GM21786 (cell line): ENCODE measurements around the gene BCL11B.

ENCODE experiments used
- ATAC-seq: cut with Tn5 transposase; IDR thresholded peaks from one replicate; pipeline ENCODE4 v1.9.1; 2021; ENCODE audit not compliant: unreplicated experiment

Gene BCL11B

GRCh38 chr14:99287269-99287942 lies 15.4 kb upstream of the BCL11B start:
- ATAC-seq: peak; percentile 80

GRCh38 chr14:99286761-99287160 lies 14.8 kb upstream of the BCL11B start:
- peak; percentile 60 for ATAC-seq

- ATAC-seq: no peak
These were observed 12.4 kb upstream of the BCL11B start for GRCh38 chr14:99284254-99285004.

- no peak for ATAC-seq
These were observed 10.5 kb upstream of the BCL11B start for GRCh38 chr14:99282261-99283050.

- no peak for ATAC-seq
These were observed 9.4 kb upstream of the BCL11B start for GRCh38 chr14:99281396-99281795.

- ATAC-seq: no peak
These were observed 8.9 kb upstream of the BCL11B start for GRCh38 chr14:99280852-99281251.

GRCh38 chr14:99280066-99280731 lies 8.2 kb upstream of the BCL11B start:
- ATAC-seq: no peak

- ATAC-seq: no peak
These were observed 6.8 kb upstream of the BCL11B start for GRCh38 chr14:99278836-99279235.

GRCh38 chr14:99277530-99277929 lies 5.5 kb upstream of the BCL11B start:
- ATAC-seq: no peak

GRCh38 chr14:99276482-99276881 lies 4.5 kb upstream of the BCL11B start:
- no peak for ATAC-seq

- no peak for ATAC-seq
These were observed 3.2 kb upstream of the BCL11B start for GRCh38 chr14:99275222-99275584.

GRCh38 chr14:99274346-99275221 lies 2.6 kb upstream of the BCL11B start:
- no peak for ATAC-seq

GRCh38 chr14:99273766-99274345 lies 1.9 kb upstream of the BCL11B start:
- no peak for ATAC-seq

GRCh38 chr14:99272899-99273765 lies 1.1 kb upstream of the BCL11B start:
- no peak for ATAC-seq

GRCh38 chr14:99272632-99272898 lies 568 bp upstream of the BCL11B start:
- ATAC-seq: no peak

- no peak for ATAC-seq
These were observed 616 bp downstream of the BCL11B start for GRCh38 chr14:99271221-99271941.

GRCh38 chr14:99270458-99271220 lies 1.4 kb downstream of the BCL11B start:
- no peak for ATAC-seq
